Right ventricle myocardium inferior (tissue), 1 donor: ENCODE results near the gene TGFBI. TPM values are rescaled to one million over a fixed set of nuclear protein-coding genes. Genes with fewer than 3 reads are reported as not detected.
A peak's percentile ranks its signal among the peaks of the same experiment; 100 is the strongest.

ENCODE experiments used
- ATAC-seq: fragments of 200-7000 bp; cut with Tn5 transposase; one replicate; pipeline ENCODE4 v1.9.1; 2020; ENCODE audit warnings: mild to moderate bottlenecking, moderate library complexity
- DNase-seq: peaks from one replicate; pipeline ENCODE4 v3.0.0; 2021; ENCODE audit errors: missing footprints
- intact Hi-C: fragments of 100-400 bp; cut with DNase I; formaldehyde crosslinking; loops from one replicate; pipeline ENCODE4 v1.11.0; 2022
- total RNA-seq: library from RNA; stranded (reverse); fragmentation: NEBNext Ultra II Directional; extraction: Animal tissue kit (Norgen Biotek cat#: 25700); gene quantifications from one replicate; pipeline ENCODE4 v1.2.1, GENCODE V29; 2021
- donor health status: DM: no; HTN: yes; CAD: no; lungs with severe emphysema.

Gene TGFBI
- total RNA-seq, 1 donor from 2014 or later = 66.5 TPM

GRCh38 chr5:136055612-136056309 lies 27.0 kb downstream of the TGFBI start:
- intact Hi-C loops = loop anchor here (5.0 kb wide), 1 partner anchor 33 kb away; no protein-coding TSS in a partner anchor
- ATAC-seq = no peak

DNA sequence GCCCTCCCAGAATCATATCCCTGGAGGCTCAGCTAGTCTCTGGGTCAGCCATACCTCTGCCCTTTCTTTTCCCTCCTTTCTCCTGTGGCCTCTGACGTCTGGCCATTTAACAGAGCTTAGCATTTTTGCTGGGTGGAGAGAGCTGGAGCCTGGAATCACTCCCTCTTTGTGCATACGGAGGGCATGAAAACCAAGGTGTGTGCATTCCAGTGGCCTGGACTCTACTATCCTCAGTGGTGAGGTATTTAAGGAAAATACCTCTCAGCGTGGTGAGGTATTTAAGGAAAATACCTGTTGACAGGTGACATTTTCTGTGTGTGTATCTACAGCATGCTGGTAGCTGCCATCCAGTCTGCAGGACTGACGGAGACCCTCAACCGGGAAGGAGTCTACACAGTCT lies 27.5 kb downstream of the TGFBI start:
- intact Hi-C loops = loop anchor here (5.0 kb wide), 1 partner anchor 34 kb away; no protein-coding TSS in a partner anchor
- ATAC-seq = no peak
- DNase-seq = no peak

More at GRCh38 chr5:136055612-136056309, 27.0 kb downstream of the TGFBI start:
- DNase-seq = no peak

- ATAC-seq (no peak), DNase-seq (no peak)
- intact Hi-C loops = loop anchor here (5.0 kb wide), 1 partner anchor 35 kb away; no protein-coding TSS in a partner anchor
Measured at GRCh38 chr5:136056771-136057335, 28.1 kb downstream of the TGFBI start.

GRCh38 chr5:136057401-136058038 lies 28.7 kb downstream of the TGFBI start:
- intact Hi-C loops = loop anchor here (5.0 kb wide), 1 partner anchor 35 kb away; no protein-coding TSS in a partner anchor
- DNase-seq (no peak), ATAC-seq (no peak)

- DNase-seq (no peak), ATAC-seq (peak; percentile 80)
- intact Hi-C loops = loop anchor here (5.0 kb wide), 1 partner anchor 36 kb away; no protein-coding TSS in a partner anchor
Measured at GRCh38 chr5:136058039-136058971, 29.5 kb downstream of the TGFBI start.

DNA sequence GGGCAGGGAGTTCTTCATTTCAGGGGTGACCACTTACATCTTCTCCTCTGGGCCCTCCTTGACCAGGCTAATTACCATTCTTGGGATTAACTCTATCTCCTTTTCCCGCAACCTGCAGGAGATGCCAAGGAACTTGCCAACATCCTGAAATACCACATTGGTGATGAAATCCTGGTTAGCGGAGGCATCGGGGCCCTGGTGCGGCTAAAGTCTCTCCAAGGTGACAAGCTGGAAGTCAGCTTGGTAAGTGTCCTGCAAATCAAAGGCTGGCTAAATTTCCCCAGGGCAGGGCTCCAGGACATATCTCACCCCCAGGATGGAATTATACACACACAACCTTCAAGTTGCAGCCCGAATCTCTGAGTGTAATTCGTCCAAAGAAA lies 30.2 kb downstream of the TGFBI start:
- DNase-seq (no peak), ATAC-seq (no peak)
- intact Hi-C loops = loop anchor here (5.0 kb wide), 1 partner anchor 37 kb away; no protein-coding TSS in a partner anchor

DNA sequence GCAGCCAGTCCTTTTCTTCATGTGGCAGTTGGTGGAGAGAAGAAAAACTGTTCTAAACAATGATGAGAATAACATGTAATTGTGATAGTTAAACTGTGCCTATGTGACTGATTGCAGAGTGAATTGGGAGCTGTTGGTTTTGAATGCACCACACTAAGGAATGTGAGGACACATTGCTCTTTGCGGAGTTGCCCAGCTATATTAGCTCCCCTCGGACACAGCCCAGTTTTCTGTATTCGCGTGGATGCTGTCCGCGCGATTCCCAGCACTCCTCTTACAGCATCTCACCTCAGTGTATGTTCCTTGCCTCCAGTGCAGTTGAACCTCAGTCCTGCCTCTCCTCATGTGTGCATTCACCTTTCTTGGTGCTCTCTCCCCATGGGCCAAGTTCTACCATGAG lies 32.2 kb downstream of the TGFBI start:
- ATAC-seq (no peak), DNase-seq (no peak)
- intact Hi-C loops = loop anchor here (5.0 kb wide), 1 partner anchor 84 kb away; no protein-coding TSS in a partner anchor

GRCh38 chr5:136061630-136062365 lies 33.0 kb downstream of the TGFBI start:
- no peak for ATAC-seq
- DNase-seq = no peak
- intact Hi-C loops = loop anchor here (1.0 to 5.0 kb wide), 3 partner anchors 84 to 174 kb away; no protein-coding TSS in a partner anchor

DNA sequence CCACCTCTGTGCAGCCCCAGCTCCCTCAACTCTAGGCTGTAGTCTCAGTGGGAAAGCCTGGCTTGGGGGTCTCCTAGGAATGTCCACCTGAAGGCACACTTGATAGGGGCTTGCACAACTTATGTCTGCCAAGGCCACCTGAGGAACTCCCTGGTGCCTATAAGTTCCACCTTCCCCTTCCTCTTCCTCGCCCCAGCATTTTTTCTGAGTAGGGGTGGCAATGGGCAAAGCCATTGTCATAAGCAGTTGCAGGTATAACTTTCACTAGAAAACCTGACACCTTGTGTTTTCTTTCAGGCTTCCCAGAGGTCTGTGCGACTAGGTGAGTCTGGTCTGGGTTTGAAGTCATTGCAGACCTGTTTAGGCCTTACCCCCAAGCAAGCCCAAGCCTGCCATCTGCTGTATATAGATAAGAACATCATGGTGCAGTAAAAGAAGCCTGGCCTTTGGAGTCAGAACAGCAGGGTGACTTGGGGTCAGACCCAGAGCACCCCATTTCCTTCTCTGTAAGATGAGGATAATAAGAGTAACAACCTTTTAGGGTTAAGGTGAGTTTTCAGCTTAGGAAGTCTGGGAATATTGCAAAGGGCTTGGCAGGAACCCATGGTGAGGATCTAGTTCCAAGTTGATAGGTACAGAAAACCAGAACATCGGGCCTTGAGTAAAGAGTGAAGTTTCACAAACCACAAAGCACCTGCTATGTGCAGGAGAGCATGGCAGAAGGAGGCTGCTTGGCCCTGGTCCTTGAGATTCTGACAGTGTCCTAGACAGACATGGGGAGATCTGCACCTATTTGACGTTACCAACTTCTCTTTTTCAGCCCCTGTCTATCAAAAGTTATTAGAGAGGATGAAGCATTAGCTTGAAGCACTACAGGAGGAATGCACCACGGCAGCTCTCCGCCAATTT lies 33.8 kb downstream of the TGFBI start:
- ATAC-seq = no peak
- intact Hi-C loops = loop anchor here (1.0 to 5.0 kb wide), 3 partner anchors 85 to 175 kb away; no protein-coding TSS in a partner anchor
- DNase-seq = no peak

DNA sequence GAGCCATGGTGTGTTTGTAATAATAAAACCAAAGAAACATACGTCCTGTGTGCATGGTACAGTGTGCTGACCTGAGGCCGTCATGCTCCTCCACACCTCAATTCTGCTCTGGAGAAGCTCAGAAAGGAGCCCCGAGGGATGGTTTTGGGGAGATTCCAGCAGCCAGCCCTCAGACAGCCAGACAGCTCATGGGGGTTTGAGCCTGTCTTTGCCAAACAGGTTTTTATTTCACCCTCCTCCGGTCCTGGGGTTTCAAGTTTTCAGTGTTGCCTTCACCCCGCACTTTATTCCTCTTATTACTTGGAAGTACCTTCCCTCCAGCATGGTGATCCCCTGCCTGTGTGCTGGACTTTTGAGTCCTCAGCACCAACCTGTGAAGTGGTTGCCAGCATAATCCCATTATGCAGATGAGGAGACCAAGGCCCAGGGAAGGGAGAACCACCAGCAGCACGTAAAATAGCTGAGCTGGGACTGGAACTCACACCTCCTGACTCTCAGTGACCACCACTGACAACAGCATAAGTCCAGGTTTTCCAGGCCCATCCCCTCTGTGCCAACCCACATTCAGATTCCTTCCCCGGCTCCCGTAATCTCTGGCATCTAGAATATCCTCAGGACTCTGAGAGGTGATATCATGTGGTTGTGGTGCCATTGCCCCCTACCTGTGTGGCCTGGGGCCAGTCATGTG lies 35.1 kb downstream of the TGFBI start:
- intact Hi-C loops = loop anchor here (2.0 to 5.0 kb wide), 2 partner anchors 87 to 119 kb away; no protein-coding TSS in a partner anchor
- DNase-seq (no peak), ATAC-seq (no peak)

- DNase-seq = no peak
- no peak for ATAC-seq
- intact Hi-C loops = loop anchor here (5.0 kb wide), 1 partner anchor 87 kb away; no protein-coding TSS in a partner anchor
Measured at GRCh38 chr5:136064510-136064909, 35.7 kb downstream of the TGFBI start.

DNA sequence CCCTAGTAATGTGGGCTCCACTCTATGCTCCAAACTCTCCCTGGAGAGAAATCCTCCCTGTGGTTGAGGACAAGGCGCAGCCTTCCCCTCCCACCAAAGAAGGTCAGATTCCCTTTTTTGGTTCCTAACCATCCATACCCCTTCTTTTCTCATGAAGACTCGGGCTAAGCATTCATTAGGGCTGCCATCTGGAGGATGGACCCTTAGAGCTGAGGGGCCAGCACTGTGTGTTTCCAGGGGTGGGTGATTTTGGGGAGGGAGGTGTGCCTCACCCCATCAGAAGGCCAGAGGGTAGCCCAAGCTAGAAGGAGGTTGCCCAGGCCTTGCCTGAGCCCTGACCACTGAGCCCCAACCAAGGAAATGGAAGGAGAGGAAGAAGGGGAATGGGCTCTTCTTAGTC lies 36.8 kb downstream of the TGFBI start:
- intact Hi-C loops = no loop called here

GRCh38 chr5:136066661-136067271 lies 38.0 kb downstream of the TGFBI start:
- no peak for DNase-seq
- peak; percentile 90 for ATAC-seq
- intact Hi-C loops = no loop called here

More for the DNA sequence above, 36.8 kb downstream of the TGFBI start:
- ATAC-seq = no peak
- no peak for DNase-seq

DNA sequence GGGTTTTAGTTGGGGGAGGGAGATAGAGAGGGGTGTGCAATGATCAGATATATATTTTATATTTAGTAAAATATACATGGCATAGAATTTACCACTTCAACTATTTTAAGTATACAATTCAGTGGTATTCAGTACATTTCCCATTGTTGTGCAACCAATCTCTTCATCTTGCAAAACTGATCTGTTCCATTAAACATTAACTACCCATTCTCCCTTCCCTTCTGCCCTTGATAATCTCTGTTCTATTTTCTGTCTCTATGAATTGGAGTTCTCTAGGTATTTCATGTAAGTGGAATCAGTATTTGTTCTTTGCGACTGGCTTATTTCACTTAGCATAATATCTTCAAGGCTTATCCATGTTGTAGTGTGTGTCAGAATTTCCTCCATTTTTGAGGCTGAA lies 38.6 kb downstream of the TGFBI start:
- DNase-seq (no peak), ATAC-seq (no peak)
- intact Hi-C loops = no loop called here

DNA sequence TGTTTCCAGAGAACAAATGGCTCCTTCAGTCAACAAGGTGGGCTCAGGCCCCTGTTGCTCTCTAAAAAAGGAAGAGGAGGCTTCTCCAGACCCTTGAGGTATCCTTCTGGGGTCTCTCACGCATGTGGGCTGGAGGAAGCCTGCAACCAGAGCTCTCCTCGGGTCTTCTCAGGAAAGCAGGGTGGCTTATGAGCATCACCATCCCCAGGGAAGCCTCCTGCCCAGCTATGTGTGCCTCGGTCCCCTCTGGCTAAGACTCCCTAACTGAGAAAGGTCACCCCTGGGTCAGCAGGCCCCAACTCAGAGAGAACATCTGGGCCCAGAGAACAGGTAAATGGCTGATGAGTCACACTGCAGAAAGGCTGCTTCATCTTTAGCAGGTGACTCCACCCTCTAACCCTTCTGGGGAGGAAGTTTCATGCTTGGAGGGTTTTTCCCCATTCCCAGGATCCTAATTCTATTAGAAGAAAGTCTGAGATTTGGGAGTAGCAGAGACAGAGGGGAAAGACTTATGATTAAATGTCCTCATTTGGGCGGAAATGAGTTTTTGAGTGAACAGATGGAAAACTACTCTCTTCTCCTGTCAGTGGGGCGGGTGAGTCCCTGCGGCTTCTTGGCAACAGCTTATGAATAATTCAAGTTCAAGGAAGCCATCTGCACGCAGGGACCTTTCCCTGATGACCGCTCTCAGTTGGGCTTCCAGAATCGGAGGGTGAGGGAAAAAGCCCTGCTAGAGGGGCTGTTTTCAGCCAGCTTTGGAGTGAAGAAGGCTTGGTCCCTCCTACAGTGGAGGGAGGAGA lies 41.9 kb downstream of the TGFBI start:
- DNase-seq (no peak), ATAC-seq (peak; percentile 43)
- intact Hi-C loops = no loop called here
